ENCODE measurements around the gene FAS.

FAS gene

GRCh38 chr10:89042562-89042961 lies 52.0 kb downstream of the FAS start:
- DNase-seq: no peak

GRCh38 chr10:89043052-89043451 lies 52.5 kb downstream of the FAS start:
- DNase-seq: no peak

DNA sequence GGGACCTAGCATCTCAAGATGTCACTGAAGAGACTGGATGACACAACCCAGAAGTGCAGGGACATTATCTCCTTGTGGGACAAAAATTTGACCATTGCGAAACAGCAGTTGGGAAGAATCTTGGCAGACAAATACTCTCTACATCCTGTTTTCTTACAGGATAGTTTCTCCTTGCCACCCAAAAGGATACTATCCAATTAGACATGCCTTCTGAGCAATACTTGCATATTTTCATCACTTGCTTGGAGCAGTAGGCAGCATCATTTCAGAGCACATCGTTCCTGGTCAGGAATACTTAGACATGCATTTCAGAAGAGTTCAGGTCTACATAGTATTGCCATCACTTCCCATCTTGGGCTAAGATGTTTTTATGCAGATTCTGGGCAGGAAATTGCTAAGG lies 56.8 kb downstream of the FAS start:
- no peak for DNase-seq

GRCh38 chr10:89051593-89051992 lies 61.0 kb downstream of the FAS start:
- DNase-seq: no peak

- DNase-seq: no peak
These were observed 63.0 kb downstream of the FAS start for GRCh38 chr10:89053555-89053954.

DNA sequence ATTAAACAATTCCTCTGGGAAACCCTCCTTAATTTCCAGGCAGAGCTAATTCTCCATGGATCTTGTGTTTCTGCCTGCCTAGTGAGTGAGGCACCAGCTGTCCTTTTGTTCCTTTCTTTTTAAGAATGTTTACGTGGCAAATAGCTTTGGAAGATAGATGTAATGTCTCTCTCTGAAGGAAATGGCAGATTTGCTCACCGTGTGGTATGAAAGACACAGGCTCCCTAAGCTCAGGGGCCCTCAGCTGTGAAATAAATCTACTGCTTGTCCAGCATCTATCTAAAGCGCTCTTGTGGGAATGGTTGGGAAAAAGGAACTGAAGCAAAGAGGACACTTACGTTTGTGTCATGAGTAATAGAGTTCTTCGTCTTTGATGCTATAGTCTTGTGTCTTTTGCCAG lies 64.6 kb downstream of the FAS start:
- DNase-seq: no peak

DNA sequence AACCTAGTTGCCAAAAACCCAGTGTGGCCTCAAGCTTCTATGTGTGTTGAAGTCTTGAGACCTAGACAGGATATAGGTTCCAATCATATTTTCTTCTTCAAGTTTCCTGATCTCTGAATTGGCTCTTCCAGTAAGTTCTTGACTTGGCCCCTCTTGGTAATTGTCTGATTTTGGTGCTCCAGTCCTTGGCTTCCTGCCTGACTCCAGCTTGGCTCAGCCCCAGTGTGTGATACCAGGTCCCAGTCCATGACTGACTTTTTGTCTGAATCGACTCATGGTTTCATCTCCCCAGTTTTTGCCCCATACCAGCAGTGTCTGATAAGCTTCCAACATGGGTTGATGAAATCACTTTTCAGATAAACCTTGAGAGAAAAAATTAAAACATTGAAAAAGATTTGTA lies 72.3 kb downstream of the FAS start:
- no peak for DNase-seq

DNA sequence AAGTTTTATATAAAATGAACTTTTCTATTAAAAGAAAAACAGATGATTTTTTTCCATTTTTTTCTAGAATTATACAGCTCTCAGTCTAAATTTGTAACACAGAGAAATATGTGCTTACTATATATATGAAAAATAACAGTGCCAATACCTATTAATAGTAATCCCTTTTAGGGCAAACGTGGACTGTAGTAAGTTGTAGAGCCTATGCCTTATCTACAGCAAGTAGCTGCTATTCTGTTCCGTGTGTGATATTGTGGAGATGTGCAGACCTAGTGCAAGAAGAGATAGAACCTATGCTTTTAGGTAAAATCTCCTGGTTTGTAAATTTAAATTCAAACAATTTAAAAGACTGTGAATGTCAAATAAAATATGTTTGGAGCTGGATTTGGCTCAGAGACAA lies 72.9 kb downstream of the FAS start:
- DNase-seq: no peak

DNA sequence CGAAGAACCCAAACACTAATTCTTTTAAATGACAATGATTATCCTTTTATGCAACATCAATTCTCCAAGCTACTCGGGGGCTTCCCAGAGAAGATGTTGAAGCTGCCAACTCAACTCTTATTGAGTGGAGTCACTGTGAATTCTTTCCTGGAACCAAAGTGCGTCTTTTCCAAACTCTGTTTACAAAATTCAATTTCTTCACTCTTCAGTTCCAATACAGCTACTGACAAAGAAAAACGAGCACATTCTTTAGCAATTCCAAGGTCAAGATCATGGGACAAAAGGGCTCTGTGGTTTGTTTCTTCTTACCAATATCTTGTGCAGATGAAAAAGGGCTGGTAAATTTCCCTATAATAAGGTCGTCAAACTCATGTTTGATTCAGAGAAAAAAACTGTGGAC lies 74.2 kb downstream of the FAS start:
- no peak for DNase-seq

Data from T-helper 1 cell (primary cell).